Activated CD8-positive, alpha-beta memory T cell treated with anti-CD3 and anti-CD28 coated beads for 48 hours (primary cell): Measurements from ENCODE around the gene GJD2.

Experiments used
- DNase-seq, 3 experiments: peaks; one replicate each; pipeline ENCODE4 v3.0.0-alpha.2; 2020; ENCODE audit warnings: low read depth in 2 of 3, low spot score in 2 of 3

Gene GJD2

GRCh38 chr15:34726406-34727100 lies 28.2 kb downstream of the GJD2 start:
- no peak for DNase-seq

GRCh38 chr15:34725556-34725955 lies 29.2 kb downstream of the GJD2 start:
- no peak for DNase-seq

GRCh38 chr15:34724481-34724880 lies 30.3 kb downstream of the GJD2 start:
- DNase-seq = no peak

DNA sequence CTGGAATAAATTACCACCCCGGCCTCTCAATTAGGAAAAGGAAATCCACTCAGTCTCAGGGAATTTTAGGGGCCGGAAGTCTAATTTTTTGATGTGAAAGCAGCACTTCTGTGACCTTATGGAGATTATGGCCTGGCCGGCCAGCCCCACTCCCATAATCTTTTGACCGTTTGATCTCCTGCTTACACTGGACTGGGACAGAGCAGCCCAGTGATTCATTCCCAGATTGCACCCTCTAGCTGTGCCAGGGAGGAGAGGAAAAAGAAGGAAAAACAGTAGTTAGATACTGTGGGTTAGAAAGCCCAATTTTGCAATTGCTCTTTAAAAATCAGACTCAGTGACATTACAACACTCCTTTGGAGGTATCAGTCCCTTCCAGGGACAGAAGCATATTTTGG lies 32.4 kb downstream of the GJD2 start:
- DNase-seq = no peak

DNA sequence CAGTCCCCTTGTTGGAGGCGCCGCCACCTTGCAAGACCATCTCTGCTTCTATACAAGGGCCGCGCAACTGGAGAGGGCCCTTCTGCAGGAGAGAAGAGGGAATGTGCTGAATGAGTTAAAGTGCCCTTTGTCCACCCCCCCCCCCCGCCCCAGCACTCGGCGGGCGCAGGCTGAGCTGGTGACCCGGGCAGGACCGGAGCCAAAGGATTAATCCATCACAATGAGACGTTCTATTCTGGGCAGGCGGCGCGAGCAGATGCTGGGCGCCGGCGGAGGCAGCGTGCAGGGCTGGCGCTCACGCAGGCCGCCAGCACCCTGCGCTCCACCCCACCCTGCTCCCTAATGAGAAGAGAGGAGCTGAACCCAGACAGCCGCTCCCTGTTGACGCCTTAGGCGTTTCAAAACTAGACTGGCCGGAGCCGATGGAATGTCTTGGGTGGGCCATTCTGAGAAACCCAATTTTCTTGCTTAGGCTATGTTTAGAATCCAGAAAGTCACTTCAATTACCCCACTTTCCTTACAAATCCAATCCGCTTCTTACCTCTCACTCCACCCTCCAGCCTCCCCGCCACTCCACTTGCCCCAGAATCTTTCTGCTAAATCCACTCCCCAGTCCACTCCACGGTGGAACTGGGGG lies 32.9 kb downstream of the GJD2 start:
- DNase-seq = no peak

GRCh38 chr15:34721157-34721801 lies 33.5 kb downstream of the GJD2 start:
- no peak for DNase-seq

DNA sequence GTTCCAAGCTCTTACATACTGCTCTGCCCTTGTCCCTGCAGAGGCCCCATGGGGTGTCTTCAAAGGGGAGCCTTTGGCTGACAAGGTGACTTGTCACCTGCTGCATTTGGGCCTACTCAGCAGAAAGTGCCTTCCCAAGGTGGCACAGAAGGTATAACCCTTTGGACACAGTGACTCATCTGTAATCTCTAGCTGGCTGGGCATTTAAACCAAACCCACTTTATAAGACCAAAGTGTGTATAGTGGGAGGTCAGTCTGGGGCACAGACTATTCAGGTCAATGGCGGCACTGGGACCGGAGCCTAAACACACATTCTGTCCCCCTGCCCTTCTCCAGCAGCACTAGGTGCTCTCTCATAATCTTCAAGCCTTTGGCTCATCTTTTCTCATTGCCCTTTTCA lies 35.1 kb downstream of the GJD2 start:
- DNase-seq = no peak

- DNase-seq = no peak
These were observed 35.8 kb downstream of the GJD2 start for GRCh38 chr15:34718681-34719665.

DNA sequence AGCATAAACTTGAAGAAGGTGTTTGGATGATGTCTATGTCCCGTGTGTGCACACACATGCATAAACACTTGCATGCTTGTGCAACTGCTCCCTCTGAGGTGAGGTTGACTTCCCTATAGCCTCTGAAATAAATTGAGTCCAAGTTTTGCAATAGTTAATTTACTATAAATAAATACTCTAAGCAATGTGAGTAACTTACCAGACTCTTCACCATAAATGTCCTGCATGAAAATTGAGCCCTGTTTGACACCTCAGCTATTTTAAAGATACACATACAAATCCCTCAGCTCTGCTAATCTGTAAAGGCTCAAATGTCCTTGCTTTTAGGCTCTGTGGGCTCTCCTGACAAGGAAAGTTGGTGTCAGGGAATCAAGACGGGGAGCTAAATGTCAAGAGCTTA lies 37.1 kb downstream of the GJD2 start:
- no peak for DNase-seq

DNA sequence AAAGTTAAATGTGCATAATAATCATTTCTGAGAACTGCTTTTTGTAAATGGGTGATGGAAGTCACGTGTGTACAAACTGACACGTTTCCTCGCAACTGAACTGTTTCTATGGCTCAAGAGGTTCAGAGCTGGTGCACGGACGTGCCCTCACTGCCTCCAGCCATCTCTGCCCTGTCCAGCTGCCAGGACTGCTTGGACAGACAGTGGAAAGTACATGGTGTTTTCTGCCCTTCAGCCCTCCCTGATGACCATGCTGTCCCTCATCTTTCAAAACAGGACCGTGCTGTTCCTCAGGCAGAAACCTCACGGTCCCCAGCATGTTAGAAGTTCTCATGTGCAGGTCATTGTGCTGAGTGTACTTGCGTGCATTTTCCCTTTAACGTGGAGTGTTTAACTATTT lies 38.7 kb downstream of the GJD2 start:
- DNase-seq = no peak

DNA sequence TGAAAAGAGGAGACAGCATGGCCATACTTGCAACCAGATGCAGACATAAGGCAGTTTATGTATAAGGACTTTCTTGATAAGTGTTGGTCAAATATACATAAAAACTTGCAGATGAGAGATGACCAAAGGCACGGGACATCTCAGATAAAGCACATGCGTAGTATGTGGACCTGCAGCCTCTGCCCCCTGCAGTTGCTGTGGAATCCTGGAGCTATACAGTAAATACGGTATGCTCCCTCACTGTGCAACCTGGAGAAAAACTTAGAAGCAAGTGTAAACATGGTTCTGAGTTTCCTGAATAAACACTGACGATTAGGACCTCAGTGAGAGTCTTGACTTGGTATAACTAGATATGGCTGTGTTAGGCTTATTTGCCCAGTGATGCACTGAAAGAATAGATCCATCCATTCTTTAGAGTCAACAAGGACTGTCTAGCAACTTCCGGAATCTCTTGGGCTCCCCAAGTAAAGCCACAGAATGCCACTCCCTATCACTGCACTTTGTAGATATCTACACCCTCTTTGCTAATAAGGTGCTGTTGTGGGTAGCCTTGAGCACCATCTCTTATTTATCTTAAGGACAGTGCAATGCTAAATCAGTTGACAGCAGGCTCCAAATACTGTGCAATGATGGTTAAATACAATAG lies 40.2 kb downstream of the GJD2 start:
- no peak for DNase-seq

DNA sequence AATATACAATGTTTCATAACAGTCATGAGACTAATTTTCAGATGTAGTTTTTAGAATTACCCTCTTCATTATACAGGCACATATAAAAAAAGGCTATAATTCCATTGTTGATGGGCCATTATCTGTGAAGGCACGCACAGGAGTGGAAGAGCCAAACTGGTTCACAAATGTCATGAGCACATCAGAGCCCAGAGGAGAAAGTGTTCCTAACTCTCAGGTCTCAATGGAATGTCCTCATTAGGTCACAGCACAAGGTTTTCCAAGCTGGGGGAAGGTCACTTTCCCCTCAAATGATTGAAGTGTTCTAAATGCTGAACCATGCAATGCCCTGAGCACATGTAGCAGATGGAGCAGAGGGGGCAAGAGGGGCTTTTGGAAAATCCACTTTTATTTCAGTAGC lies 41.2 kb downstream of the GJD2 start:
- no peak for DNase-seq

DNA sequence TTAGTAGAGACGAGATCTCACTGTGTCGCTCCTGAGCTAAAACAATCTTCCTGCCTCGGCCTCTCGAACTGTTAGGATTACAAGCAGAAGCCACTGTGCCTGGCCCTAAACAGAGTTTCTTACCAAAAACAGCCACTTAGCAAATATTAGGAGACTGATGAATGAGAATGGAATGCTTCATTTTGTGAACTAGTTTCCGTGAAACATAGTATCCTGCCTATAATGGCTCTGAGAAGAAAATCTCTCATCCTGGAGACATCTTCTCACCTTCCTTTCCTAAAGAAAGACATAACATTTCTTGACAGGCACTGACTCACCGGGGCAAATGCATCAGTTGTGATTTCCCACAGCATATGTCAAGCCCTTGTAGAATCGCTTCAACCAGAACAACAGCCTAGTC lies 44.9 kb downstream of the GJD2 start:
- DNase-seq = no peak

GRCh38 chr15:34708422-34708821 lies 46.4 kb downstream of the GJD2 start:
- DNase-seq = no peak

GRCh38 chr15:34701536-34701935 lies 53.3 kb downstream of the GJD2 start:
- DNase-seq = no peak
